ENCODE results near the gene PSG2.
"Not testable (repeated sequence)": the region's sequence is repeated elsewhere in the genome, so short reads cannot be mapped to it uniquely, and the experiment has no call there.

The PSG2 gene

DNA sequence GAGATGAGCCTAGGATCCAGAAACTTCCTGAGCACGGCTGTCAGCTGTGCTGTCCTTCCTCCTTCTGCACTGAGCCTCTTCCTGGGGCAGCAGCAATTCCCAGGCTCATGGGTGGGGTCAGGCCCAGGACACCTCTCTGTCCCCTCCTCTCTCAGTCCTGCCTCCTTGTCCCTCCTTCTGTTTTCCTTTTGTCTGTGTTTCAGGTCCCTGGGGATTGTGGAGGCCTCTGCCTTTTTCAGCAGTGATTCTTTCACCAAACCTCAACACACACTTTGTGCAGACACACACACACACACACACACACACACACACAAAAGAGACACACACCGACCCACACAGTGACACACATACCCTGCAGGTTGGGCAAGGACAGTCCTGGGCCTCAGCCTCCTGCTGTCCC, at the start of gene PSG2:
PSG2 (minus strand) TSS at position 101 of the 400 bp plus-strand sequence. CDS start 132 bp downstream, outside the sequence.
- not testable (repeated sequence) for H3K4me1 ChIP-seq (ENCODE audit: insufficient read depth, low read length); H3K36me3 ChIP-seq (ENCODE audit: insufficient read depth, low read depth, low read length); H3K27ac ChIP-seq (ENCODE audit: low read length); H3K4me3 ChIP-seq (ENCODE audit: low read length); H3K27me3 ChIP-seq (ENCODE audit: insufficient read depth, low read length); H3K9me3 ChIP-seq (ENCODE audit: insufficient read depth, low read depth, low read length); H3K9ac ChIP-seq (ENCODE audit: low read depth, low read length)

DNA sequence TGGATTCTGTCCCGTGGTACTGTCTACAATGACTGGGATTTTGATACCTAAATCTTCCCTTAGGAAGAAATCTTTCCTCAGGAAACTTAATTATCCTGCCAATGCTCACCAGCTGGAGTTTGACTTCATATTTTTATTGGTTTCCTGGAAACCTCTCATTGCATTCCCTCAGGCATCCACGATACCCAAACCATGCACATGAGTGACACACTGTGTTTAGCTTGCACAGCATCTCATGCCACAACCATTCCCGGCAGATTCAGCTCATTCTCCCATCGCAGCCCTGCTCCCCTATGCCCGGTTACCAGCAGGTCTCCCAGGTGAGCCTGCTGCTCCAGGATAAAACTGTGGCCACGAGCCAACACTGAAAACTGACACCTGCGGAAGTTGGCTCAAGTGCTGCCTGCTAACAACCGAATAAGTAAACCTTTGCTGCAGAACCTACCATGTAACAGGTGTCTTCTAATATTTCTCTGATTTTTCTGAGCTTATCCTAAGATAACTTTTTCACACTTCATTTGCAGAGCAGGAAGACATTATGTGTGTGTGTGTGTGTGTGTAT, 48.9 kb upstream of the PSG2 start:
- H3K4me3 ChIP-seq (ENCODE audit: low read length); H3K4me1 ChIP-seq (ENCODE audit: insufficient read depth, low read length); H3K27me3 ChIP-seq (ENCODE audit: insufficient read depth, low read length); H3K9ac ChIP-seq (ENCODE audit: low read depth, low read length); H3K27ac ChIP-seq (ENCODE audit: low read length); H3K36me3 ChIP-seq (ENCODE audit: insufficient read depth, low read depth, low read length): not testable (repeated sequence)
- H3K9me3 ChIP-seq (ENCODE audit: insufficient read depth, low read depth, low read length): peaks cover 14% of the 10 kb centered on the region; the same call in 1 of the 2 replicates

GRCh38 chr19:43129197-43129596, 46.7 kb upstream of the PSG2 start:
- peaks cover 13% of the 10 kb centered on the region; the same call in 1 of the 2 replicates for H3K9me3 ChIP-seq (ENCODE audit: insufficient read depth, low read depth, low read length)

DNA sequence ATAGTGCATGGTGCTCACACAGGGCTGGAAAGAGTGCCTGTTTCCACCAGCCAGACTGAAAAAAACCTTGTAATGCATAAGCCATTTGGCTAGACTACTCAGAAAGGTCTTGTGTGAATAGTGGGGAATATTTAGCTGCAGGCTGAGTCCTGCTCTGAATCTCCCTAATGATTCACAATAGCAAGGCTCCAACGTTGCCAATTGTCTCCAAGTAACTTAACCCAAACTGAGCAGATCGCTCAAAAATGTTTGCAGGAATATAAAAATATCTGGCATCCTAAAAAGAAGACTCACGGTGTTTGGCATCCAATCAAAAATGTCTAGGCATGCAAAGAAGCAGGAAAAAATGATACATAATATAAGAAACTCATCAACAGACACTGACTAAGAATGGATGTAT, 44.8 kb upstream of the PSG2 start:
- H3K4me3 ChIP-seq (ENCODE audit: low read length); H3K9ac ChIP-seq (ENCODE audit: low read depth, low read length); H3K27ac ChIP-seq (ENCODE audit: low read length); H3K4me1 ChIP-seq (ENCODE audit: insufficient read depth, low read length); H3K27me3 ChIP-seq (ENCODE audit: insufficient read depth, low read length); H3K36me3 ChIP-seq (ENCODE audit: insufficient read depth, low read depth, low read length): not testable (repeated sequence)
- H3K9me3 ChIP-seq (ENCODE audit: insufficient read depth, low read depth, low read length): peaks cover 13% of the 10 kb centered on the region; the same call in 1 of the 2 replicates

More at GRCh38 chr19:43129197-43129596, 46.7 kb upstream of the PSG2 start:
- not testable (repeated sequence) for H3K4me3 ChIP-seq (ENCODE audit: low read length); H3K27me3 ChIP-seq (ENCODE audit: insufficient read depth, low read length); H3K36me3 ChIP-seq (ENCODE audit: insufficient read depth, low read depth, low read length); H3K9ac ChIP-seq (ENCODE audit: low read depth, low read length); H3K4me1 ChIP-seq (ENCODE audit: insufficient read depth, low read length); H3K27ac ChIP-seq (ENCODE audit: low read length)

- no peaks in the 10 kb centered on the region for H3K36me3 ChIP-seq (ENCODE audit: insufficient read depth, low read depth, low read length)
- H3K27me3 ChIP-seq (ENCODE audit: insufficient read depth, low read length): no peaks in the 10 kb centered on the region
- no peak overlapping the region for H3K4me3 ChIP-seq (ENCODE audit: low read length)
- no peak overlapping the region for H3K9ac ChIP-seq (ENCODE audit: low read depth, low read length)
- no peak overlapping the region for H3K27ac ChIP-seq (ENCODE audit: low read length)
- H3K4me1 ChIP-seq (ENCODE audit: insufficient read depth, low read length): no peaks in the 10 kb centered on the region
- H3K9me3 ChIP-seq (ENCODE audit: insufficient read depth, low read depth, low read length): peaks cover 13% of the 10 kb centered on the region; the same call in 1 of the 2 replicates
Measured at GRCh38 chr19:43126720-43127119, 44.2 kb upstream of the PSG2 start.

GRCh38 chr19:43124360-43124759, 41.9 kb upstream of the PSG2 start:
- no peak overlapping the region for H3K4me3 ChIP-seq (ENCODE audit: low read length)
- H3K4me1 ChIP-seq (ENCODE audit: insufficient read depth, low read length): no peaks in the 10 kb centered on the region
- no peaks in the 10 kb centered on the region for H3K27me3 ChIP-seq (ENCODE audit: insufficient read depth, low read length)
- H3K36me3 ChIP-seq (ENCODE audit: insufficient read depth, low read depth, low read length): no peaks in the 10 kb centered on the region
- H3K27ac ChIP-seq (ENCODE audit: low read length): no peak overlapping the region
- peaks cover 13% of the 10 kb centered on the region; the same call in 1 of the 2 replicates for H3K9me3 ChIP-seq (ENCODE audit: insufficient read depth, low read depth, low read length)
- no peak overlapping the region for H3K9ac ChIP-seq (ENCODE audit: low read depth, low read length)

DNA sequence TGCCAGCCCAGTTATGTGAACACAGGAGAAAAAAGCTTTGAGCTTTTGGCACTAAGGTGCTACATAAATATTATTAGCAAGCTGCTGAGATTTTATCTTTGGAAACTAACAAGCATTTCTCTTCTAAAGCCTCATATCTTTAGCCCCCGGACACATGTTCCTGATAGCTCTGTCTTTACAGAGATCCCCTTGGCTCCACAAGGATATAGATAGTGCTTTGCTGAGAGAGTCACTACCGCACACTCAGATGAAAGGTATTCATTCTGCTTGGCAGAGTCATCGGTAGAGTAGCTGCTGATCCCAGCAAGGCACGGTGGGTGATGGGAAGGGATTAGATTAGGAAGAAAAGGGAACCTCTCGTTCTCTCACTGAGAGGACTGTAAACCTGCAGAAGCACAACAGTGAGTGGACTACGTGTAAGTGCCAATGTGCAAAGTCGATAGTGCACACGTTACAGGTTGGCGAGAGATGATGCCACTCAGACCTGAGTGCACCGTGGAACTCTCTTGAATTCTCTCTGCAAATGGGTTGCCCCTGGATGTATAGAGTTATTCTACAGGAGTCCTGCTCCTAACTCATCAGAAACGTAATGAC, 38.0 kb upstream of the PSG2 start:
- not testable (repeated sequence) for H3K4me3 ChIP-seq (ENCODE audit: low read length); H3K27ac ChIP-seq (ENCODE audit: low read length); H3K4me1 ChIP-seq (ENCODE audit: insufficient read depth, low read length); H3K36me3 ChIP-seq (ENCODE audit: insufficient read depth, low read depth, low read length); H3K9me3 ChIP-seq (ENCODE audit: insufficient read depth, low read depth, low read length); H3K9ac ChIP-seq (ENCODE audit: low read depth, low read length); H3K27me3 ChIP-seq (ENCODE audit: insufficient read depth, low read length)

DNA sequence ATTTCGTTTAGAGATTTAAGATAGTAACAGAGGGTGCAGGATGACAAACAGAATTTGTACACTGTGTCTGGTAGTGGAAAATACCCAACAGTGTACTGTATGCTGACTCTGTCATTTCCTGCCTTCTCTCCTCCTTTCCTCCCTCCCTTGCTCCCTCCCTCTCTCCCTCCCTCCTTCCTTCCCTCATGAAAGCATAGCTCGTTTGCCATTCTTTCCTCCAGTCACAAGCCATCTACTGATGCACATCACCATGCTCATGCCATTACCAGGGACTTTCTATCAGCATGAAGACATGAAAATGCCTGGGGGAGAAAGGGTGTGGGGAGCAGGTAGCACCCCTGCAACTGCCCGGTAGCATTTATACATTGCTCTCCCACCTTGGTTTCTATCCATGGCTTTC, 37.0 kb upstream of the PSG2 start:
- H3K27ac ChIP-seq (ENCODE audit: low read length); H3K4me1 ChIP-seq (ENCODE audit: insufficient read depth, low read length); H3K9ac ChIP-seq (ENCODE audit: low read depth, low read length); H3K4me3 ChIP-seq (ENCODE audit: low read length); H3K36me3 ChIP-seq (ENCODE audit: insufficient read depth, low read depth, low read length); H3K9me3 ChIP-seq (ENCODE audit: insufficient read depth, low read depth, low read length); H3K27me3 ChIP-seq (ENCODE audit: insufficient read depth, low read length): not testable (repeated sequence)

GRCh38 chr19:43116421-43116820, 33.9 kb upstream of the PSG2 start:
- not testable (repeated sequence) for H3K9ac ChIP-seq (ENCODE audit: low read depth, low read length); H3K27ac ChIP-seq (ENCODE audit: low read length); H3K36me3 ChIP-seq (ENCODE audit: insufficient read depth, low read depth, low read length); H3K4me3 ChIP-seq (ENCODE audit: low read length); H3K27me3 ChIP-seq (ENCODE audit: insufficient read depth, low read length); H3K4me1 ChIP-seq (ENCODE audit: insufficient read depth, low read length)
- peaks cover 18% of the 10 kb centered on the region for H3K9me3 ChIP-seq (ENCODE audit: insufficient read depth, low read depth, low read length)

GRCh38 chr19:43115548-43115947, 33.0 kb upstream of the PSG2 start:
- not testable (repeated sequence) for H3K27me3 ChIP-seq (ENCODE audit: insufficient read depth, low read length); H3K4me3 ChIP-seq (ENCODE audit: low read length); H3K9ac ChIP-seq (ENCODE audit: low read depth, low read length)

DNA sequence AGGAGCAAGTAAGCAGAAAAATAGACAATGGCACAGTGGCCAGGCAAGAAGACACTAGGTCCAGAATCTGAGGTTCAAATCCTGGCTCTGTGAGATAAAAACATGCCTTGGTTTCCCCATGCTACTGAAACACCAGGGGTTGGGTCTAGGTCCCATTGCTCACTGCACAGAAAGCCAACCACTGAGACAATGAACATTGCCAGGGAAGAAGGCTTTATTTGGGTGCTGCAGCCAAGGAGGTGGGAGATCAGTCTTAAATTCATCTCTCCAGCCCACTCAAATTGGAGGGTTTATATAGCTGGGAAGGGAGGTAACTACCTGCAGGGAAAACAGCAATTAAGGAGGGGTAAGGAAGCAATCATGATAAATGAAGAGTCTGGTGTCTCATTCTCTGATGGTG, 32.6 kb upstream of the PSG2 start:
- not testable (repeated sequence) for H3K27ac ChIP-seq (ENCODE audit: low read length); H3K27me3 ChIP-seq (ENCODE audit: insufficient read depth, low read length); H3K9ac ChIP-seq (ENCODE audit: low read depth, low read length); H3K36me3 ChIP-seq (ENCODE audit: insufficient read depth, low read depth, low read length); H3K4me3 ChIP-seq (ENCODE audit: low read length); H3K4me1 ChIP-seq (ENCODE audit: insufficient read depth, low read length)
- peaks cover 18% of the 10 kb centered on the region for H3K9me3 ChIP-seq (ENCODE audit: insufficient read depth, low read depth, low read length)

More at GRCh38 chr19:43115548-43115947, 33.0 kb upstream of the PSG2 start:
- not testable (repeated sequence) for H3K36me3 ChIP-seq (ENCODE audit: insufficient read depth, low read depth, low read length); H3K27ac ChIP-seq (ENCODE audit: low read length); H3K4me1 ChIP-seq (ENCODE audit: insufficient read depth, low read length)
- H3K9me3 ChIP-seq (ENCODE audit: insufficient read depth, low read depth, low read length): peaks cover 18% of the 10 kb centered on the region

DNA sequence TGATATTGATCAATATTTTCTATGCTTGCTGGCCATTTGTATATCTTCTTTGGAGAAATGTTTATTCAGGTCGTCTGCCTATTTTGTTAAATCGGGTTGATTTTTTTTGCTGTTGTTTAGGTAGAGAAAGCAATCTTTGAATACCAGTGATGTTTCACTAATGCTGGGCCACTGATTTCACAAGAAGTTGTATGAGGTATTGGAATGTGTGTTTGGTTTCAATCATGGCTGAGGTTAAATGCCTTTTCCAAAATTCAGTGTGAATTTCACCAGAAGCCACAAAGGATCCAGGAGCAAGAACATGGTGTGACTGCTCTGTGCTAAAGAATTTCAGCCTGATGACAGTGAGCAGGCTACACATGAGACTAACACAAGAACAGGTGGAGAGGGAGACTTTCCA, 32.1 kb upstream of the PSG2 start:
- H3K27me3 ChIP-seq (ENCODE audit: insufficient read depth, low read length); H3K4me1 ChIP-seq (ENCODE audit: insufficient read depth, low read length); H3K4me3 ChIP-seq (ENCODE audit: low read length); H3K9ac ChIP-seq (ENCODE audit: low read depth, low read length); H3K36me3 ChIP-seq (ENCODE audit: insufficient read depth, low read depth, low read length); H3K27ac ChIP-seq (ENCODE audit: low read length): not testable (repeated sequence)
- peaks cover 18% of the 10 kb centered on the region for H3K9me3 ChIP-seq (ENCODE audit: insufficient read depth, low read depth, low read length)

Measured in iPS-20b (cell line).